ENCODE measurements around the gene ASB9. TPM values are rescaled to one million over a fixed set of nuclear protein-coding genes. Genes with fewer than 3 reads are reported as not detected.
"Not testable (repeated sequence)": the region's sequence is repeated elsewhere in the genome, so short reads cannot be mapped to it uniquely, and the experiment has no call there.

ASB9 gene
- total and polyA plus RNA-seq, 2 experiments from 2014 or later = 0.97 TPM; not detected in 1

DNA sequence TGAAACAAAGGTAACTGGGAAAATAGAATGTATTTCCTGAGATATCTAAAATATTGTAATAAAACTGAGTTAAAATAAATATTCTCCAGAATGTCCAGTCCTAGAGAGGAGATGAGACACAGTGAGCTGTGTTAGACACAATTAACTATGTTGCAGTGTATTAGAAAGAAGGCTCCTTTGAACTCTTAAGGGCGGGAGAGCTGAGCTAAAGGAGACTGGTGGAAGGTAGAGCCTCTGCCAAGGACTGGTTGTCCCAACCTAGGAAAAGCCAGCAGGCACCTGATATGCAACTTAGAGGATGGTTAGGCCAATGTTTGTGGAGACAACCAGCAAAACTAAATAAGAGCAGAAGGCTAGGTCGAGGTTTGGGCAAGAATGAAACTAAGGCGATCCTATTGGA is 41.2 kb upstream of the ASB9 start:
- TF ChIP-seq EZH2 (IDR thresholded peaks at IDR 0.05; ENCODE audit: insufficient read depth, poor library complexity, severe bottlenecking) (no peak), EZH2phosphoT487 (IDR thresholded peaks at IDR 0.05; ENCODE audit: insufficient read depth, low read depth) (no peak)
- in situ Hi-C loops (cut with MboI) = no loop called here
- H3K9me3 ChIP-seq (ENCODE audit: low read depth) = no peaks in the 10 kb centered on the region
- no peaks in the 10 kb centered on the region for H3F3A ChIP-seq (ENCODE audit: insufficient read depth)
- WGBS, 2 experiments (ENCODE audit: low coverage in 1 of 2, low lambda C conversion rate in 2 of 2, missing lambda C conversion rate in 2 of 2) = 92 to 95% methylated on average over 3 of the region's 3 CpGs
- no peak for DNase-seq
- H2AFZ ChIP-seq = no peak overlapping the region
- H3K4me2 ChIP-seq (ENCODE audit: unreplicated experiment) = no peak overlapping the region
- no peak overlapping the region for H3K4me3 ChIP-seq
- H3K4me1 ChIP-seq (ENCODE audit: insufficient read depth) = no peaks in the 10 kb centered on the region
- H3K9ac ChIP-seq = no peak overlapping the region
- no peaks in the 10 kb centered on the region for H3K9me2 ChIP-seq (ENCODE audit: insufficient read depth)
- no peaks in the 10 kb centered on the region for H3K27me3 ChIP-seq (replicated peaks; ENCODE audit: insufficient read depth)
- no peaks in the 10 kb centered on the region for H3K79me2 ChIP-seq (ENCODE audit: insufficient read depth)
- no peaks in the 10 kb centered on the region for H3K36me3 ChIP-seq (ENCODE audit: low read depth)
- H3K27ac ChIP-seq = no peak overlapping the region
- H4K20me1 ChIP-seq (ENCODE audit: insufficient read depth) = no peaks in the 10 kb centered on the region

DNA sequence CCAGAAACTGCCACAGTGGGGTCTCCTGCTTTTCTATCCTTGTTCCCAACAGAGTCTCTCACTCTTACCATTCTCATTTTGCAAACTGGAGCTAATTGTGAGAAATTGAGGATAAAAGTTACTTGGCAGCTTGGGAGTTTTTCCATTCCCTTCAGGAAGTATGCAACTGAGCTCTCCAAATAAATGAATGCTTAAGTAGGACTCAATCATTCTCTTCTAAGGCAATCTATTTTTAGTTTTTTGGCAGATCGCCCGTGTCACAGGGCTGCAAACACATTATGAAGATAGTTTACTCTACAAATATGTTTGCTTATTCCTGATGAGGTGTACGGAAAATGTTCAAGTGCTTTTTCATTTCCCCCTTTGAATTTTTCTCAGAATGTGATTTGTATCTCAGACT is 40.2 kb upstream of the ASB9 start:
- Histone ChIP-seq H3K4me3 (no peak overlapping the region), H3K36me3 (ENCODE audit: low read depth) (no peaks in the 10 kb centered on the region), H2AFZ (no peak overlapping the region), H4K20me1 (ENCODE audit: insufficient read depth) (no peaks in the 10 kb centered on the region), H3K27ac (no peak overlapping the region), H3K79me2 (ENCODE audit: insufficient read depth) (no peaks in the 10 kb centered on the region), H3K9me2 (ENCODE audit: insufficient read depth) (no peaks in the 10 kb centered on the region), H3K27me3 (replicated peaks; ENCODE audit: insufficient read depth) (no peaks in the 10 kb centered on the region), H3K4me2 (ENCODE audit: unreplicated experiment) (no peak overlapping the region), H3K4me1 (ENCODE audit: insufficient read depth) (no peaks in the 10 kb centered on the region), H3K9me3 (ENCODE audit: low read depth) (no peaks in the 10 kb centered on the region), H3K9ac (no peak overlapping the region), H3F3A (ENCODE audit: insufficient read depth) (no peaks in the 10 kb centered on the region)
- TF ChIP-seq EZH2phosphoT487 (IDR thresholded peaks at IDR 0.05; ENCODE audit: insufficient read depth, low read depth) (no peak), EZH2 (IDR thresholded peaks at IDR 0.05; ENCODE audit: insufficient read depth, poor library complexity, severe bottlenecking) (no peak)
- peak; percentile 11 for DNase-seq
- in situ Hi-C loops (cut with MboI) = no loop called here
- 0 to 4% methylated on average over 3 of the region's 3 CpGs for WGBS, 2 experiments (ENCODE audit: low coverage in 1 of 2, low lambda C conversion rate in 2 of 2, missing lambda C conversion rate in 2 of 2)

DNA sequence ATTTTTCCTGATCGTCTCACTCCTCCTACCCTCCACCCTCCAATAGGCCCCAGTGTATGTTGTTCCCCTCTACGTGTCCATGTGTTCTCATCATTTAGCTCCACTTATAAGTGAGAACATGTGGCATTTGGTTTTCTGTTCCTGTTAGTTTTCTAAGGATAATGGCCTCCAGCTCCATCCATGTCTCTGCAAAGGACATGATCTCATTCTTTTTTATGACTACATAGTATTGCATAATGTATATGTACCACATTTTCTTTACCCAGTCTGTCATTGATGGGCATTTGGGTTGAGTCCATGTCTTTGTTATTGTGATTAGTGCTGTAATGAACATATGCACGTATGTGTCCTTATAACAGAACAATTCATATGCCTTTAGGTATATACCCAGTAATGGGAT is 36.0 kb upstream of the ASB9 start:
- 5 to 9% methylated on average over 3 of the region's 3 CpGs for WGBS, 2 experiments (ENCODE audit: low coverage in 1 of 2, low lambda C conversion rate in 2 of 2, missing lambda C conversion rate in 2 of 2)

DNA sequence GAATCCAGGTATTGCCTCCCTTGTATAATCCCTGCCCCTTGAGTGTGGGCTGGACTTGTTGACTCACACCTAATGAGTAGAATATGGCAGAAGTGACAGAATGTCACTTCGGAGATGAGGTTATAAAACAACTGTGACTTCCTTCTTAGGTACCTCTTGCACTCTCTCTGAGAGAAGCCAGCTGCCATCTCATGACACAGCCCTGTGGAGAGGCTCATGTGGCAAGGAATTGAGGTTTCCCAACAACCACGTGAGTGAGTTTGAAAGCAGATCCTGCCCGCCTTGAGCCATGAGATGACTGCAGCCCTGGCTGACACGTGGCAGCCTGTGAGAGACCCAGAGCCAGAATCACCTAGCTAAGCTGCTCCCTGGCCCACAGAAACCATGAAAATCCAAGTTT is 32.0 kb upstream of the ASB9 start:
- Histone ChIP-seq H3K9ac (no peak overlapping the region), H2AFZ (no peak overlapping the region), H3K9me2 (ENCODE audit: insufficient read depth) (no peaks in the 10 kb centered on the region), H4K20me1 (ENCODE audit: insufficient read depth) (no peaks in the 10 kb centered on the region), H3K27me3 (replicated peaks; ENCODE audit: insufficient read depth) (no peaks in the 10 kb centered on the region), H3K4me3 (no peak overlapping the region), H3K79me2 (ENCODE audit: insufficient read depth) (no peaks in the 10 kb centered on the region), H3K9me3 (ENCODE audit: low read depth) (no peaks in the 10 kb centered on the region), H3F3A (ENCODE audit: insufficient read depth) (no peaks in the 10 kb centered on the region), H3K36me3 (ENCODE audit: low read depth) (no peaks in the 10 kb centered on the region), H3K4me2 (ENCODE audit: unreplicated experiment) (no peak overlapping the region), H3K4me1 (ENCODE audit: insufficient read depth) (no peaks in the 10 kb centered on the region), H3K27ac (no peak overlapping the region)
- 10 to 12% methylated on average over 3 to 4 of the region's 4 CpGs for WGBS, 2 experiments (ENCODE audit: low coverage in 1 of 2, low lambda C conversion rate in 2 of 2, missing lambda C conversion rate in 2 of 2)
- DNase-seq = peak; percentile 66
- TF ChIP-seq EZH2 (IDR thresholded peaks at IDR 0.05; ENCODE audit: insufficient read depth, poor library complexity, severe bottlenecking) = no peak
- TF ChIP-seq EZH2phosphoT487 (IDR thresholded peaks at IDR 0.05; ENCODE audit: insufficient read depth, low read depth) = no peak
- in situ Hi-C loops (cut with MboI) = no loop called here

More for the DNA sequence above, 36.0 kb upstream of the ASB9 start:
- H3K27me3 ChIP-seq (replicated peaks; ENCODE audit: insufficient read depth); H3K4me2 ChIP-seq (ENCODE audit: unreplicated experiment); H4K20me1 ChIP-seq (ENCODE audit: insufficient read depth); H2AFZ ChIP-seq; H3K9me3 ChIP-seq (ENCODE audit: low read depth); H3K9ac ChIP-seq; H3F3A ChIP-seq (ENCODE audit: insufficient read depth); H3K4me1 ChIP-seq (ENCODE audit: insufficient read depth); H3K4me3 ChIP-seq; H3K9me2 ChIP-seq (ENCODE audit: insufficient read depth); H3K36me3 ChIP-seq (ENCODE audit: low read depth); H3K27ac ChIP-seq; DNase-seq; in situ Hi-C loops (cut with MboI); H3K79me2 ChIP-seq (ENCODE audit: insufficient read depth): not testable (repeated sequence)
